A172 (cell line): Measurements from ENCODE around the gene KLF13. TPM values are rescaled to one million over a fixed set of nuclear protein-coding genes. Genes with fewer than 3 reads are reported as not detected.
A peak's percentile ranks its signal among the peaks of the same experiment; 100 is the strongest.

Experiments used
- DNase-seq: peaks from one replicate; pipeline ENCODE4 v3.0.0-alpha.2; 2015; ENCODE audit warnings: low spot score
- total RNA-seq: library from RNA; depleted of rRNA; stranded (reverse); fragments of >200 nt; shearing (Covaris generic); gene quantifications from 2 replicates; pipeline ENCODE4 v1.2.3, GENCODE V29; 2014; rRNA removed

KLF13 gene
- total RNA-seq, result 19.6 and 27.9 TPM in 2 replicates

DNA sequence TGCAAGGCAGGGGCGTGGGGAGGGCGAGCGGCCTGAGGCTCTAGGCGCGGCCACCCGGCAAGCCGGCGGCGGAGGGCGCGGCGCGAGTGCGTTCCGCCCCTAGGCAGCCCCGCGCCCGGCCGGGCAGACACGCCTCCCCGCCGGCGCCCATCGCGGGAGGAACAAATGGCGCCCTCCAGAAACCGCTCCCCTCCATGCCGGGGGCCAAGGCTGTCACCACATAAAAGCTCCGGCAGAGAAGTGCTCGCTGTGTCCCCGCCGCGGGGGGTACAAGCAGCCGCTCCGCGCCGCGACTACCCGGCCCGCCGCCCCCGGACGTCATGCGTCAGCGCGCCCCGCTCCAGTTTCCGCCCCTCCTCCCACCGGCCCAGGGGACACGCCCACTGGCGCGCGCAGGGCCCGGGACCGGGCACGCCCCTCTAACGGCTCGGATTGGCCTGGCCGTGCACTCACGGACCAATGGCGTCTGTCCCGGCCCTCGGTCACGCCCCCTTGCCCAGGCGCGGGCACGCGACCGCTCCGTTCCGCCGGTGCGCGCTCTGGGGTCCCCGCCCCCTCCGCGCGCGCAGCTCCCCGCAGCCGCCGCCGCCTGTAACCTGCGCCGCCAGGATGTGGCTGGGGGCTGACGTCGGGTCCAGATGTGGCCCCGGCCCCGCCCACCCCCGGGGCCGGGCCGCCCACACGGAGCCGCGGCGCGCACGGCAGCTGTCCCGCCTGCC, at the start of gene KLF13:
Gene KLF13, plus strand, starts transcription at position 680 of the 719 bp plus-strand sequence. CDS start 378 bp downstream, outside the sequence.
- peak; percentile 85 for DNase-seq

DNA sequence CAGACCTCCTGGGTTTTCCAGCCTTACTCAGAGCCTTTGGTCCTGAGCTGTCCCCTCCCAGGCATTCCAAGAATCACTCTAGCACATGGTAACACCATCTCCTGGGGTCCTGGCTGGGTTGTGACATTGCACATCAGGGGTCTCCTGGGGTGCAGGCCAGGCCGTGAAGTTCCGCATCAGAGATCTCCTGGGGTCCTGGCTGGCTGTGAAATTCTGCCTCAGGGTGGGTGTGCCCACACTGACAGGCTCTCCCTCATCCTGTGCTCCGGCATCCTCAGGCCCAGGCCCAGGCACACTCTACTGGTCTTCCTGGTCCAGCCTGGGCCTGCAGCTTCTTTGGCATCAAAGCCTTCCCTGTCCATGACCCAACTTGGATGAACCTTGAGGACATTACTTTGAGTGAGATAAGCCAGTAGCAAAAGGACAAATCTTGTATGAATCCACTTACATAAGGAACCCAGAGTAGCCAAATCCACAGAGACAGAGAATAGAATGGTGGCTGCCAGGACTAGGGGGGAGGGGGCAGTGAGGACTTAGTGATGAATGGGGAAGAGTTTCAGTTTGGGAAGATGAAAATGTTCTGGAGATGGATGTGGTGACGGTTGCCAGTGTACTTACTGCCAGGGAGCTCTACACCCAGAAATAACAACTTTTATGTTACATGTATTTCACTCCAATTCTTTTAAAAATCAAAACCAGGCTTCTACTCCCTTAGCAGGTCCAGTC, 49.1 kb upstream of the KLF13 start:
- DNase-seq, result no peak

DNA sequence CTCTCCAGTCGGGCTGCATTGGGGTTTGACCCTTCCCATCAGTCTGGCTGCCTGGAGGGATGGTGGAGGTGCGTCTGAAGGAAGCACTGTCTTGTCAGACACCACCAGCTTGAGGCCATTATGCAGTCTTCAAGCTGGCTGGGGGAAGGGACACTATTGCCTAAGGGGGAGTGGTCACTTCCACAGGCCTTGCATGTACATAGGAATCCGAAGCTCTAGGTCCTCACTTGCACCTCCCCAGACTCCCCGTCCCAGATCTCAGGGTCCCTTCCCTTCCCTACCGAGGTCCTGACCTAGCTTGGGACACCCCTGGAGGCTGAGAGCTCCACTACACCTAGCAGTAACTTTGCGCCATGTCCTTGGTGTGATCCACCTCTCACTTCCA, 48.6 kb upstream of the KLF13 start:
- DNase-seq, result no peak

DNA sequence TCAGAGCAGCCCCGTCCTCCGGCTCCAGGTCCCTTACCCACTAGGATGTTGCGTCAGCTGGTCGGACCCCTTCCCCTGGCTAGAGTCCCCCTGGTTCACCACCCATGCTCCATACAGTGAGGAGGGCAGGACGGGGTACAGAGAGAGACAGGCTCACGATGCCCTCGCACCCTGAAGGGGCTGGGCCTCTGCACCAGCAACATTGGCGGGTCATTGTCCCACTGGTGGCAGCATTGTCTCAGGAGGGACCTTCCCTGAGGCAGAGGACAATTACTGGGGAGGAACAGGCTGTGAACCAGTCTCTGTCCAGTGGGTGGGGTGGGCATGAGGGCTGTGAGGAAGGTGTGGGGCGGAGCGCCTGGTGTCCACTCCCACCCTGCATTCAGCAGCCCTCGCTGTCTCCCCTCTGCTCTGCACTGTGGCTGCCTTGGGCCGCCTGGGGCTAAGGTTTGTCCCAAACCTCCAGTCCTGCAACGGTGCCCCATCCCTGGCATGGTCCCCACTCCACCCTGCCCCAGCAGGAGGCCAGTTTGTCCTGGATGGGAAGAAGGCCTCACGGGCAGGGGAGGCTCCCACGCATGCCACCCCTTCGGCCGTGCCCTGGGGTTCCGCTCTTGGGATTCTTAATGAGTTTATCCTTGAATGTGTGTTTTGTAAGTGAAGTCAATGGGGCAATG, 48.0 kb upstream of the KLF13 start:
- DNase-seq, result no peak

DNA sequence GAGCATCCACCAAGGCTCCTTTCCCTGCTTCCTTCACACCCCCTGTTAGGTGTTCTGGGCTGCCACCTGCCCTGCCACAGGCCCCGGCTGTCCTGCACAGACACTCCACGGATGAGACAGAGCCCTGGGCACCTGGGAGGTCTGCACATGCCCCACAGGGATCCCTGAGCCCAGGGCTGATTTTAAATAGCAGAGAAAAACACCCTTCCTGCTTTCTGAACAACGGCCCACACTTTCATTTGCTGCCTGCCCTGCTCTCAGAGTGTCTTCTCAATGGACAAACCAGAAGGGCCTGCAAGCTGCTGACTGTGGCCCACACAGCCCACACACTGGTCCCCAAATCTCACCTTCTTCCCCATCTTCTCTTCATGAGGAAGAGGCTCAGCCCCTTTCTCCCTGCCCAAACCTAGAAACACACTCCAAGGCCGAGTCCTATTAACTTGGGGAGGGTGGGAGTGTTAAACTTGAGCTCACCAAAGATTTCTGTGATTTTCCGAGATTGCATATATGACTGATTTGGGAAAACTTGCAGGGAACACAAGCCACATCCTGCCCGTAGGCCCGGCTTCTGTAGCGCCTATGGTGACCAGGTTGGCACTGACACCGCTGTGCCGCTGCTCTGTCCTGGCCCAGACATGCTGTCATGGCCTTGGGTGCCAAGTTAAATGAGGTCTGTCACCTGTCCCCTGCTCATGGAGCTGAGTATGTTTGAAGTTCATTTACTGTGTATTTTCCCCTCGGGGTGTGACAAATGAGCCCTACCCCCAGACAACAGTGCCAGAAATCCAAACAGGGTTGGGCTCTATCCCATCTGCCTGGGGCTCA, 47.2 kb upstream of the KLF13 start:
- DNase-seq, result no peak

DNA sequence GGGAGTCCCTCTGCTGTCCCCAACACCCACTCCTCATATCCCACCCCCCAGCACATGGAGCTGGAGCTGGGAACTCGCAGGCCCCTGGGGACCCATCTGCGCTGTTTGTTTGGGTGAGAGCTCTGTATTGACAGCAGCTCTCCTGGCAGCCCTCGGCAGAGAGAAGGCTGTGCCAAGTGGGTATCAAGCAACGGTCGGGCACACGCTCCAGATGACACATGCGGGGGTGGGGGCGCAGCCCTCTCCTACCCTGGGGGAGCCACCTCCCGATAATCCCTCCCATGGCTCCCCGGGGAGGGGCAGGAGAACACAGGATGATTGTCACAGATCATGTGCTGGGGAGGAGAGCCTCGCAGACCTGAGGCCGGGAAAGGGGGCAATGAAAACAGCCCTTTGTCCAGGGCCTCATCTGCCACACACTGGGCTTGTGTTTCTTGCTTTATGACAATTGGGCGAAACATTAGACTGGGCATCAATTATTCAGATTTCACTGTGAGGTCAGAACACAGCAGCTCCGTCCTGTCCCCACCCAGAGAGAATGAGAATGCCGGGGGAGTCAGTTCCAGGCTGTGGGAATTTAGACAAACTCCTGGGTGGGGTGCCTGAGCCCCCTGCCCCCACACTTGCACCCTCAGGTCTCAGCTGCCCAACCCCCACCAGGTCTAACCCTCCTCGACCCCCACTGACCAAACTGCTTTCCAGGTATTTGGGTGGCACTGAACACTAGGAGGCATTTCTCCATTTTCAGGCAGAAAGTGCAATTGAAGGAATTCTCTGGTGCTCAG, 46.4 kb upstream of the KLF13 start:
- DNase-seq, result no peak

DNA sequence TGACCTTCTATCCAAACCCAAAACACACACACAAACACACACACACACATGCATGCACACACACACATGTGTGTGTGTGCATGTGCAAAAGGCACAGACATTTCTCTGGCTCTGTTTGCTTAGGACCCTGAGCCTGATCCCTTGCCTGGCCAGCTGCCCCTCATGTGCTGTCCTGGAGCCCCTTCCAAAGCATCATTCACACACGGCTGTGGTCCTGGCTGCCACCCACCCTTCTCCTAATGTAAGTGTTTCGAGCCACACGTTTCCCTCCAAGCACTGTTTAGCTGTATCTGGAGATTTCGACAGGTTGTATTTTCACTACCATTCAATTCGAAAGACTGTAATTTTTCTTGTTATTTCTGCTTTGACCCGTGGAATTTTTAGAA, 45.8 kb upstream of the KLF13 start:
- DNase-seq, result no peak

DNA sequence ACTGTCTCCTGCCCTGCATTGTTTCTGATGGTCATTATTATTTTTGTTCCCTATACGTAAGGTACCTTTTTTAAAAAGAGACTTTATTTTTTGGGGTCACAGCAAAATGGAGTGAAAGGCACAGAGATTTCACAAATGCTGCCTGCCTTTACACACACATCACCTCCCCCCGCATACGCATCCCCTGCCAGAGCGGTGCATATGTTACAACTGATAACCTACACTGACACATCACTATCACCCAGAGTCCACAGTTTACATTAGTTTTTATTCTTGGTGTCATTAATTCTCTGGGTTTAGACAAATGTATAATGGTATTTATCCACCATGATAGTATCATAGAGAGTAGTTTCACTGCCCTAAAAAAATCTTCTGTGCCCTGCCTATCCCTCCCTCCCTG, 43.6 kb upstream of the KLF13 start:
- DNase-seq, result no peak

DNA sequence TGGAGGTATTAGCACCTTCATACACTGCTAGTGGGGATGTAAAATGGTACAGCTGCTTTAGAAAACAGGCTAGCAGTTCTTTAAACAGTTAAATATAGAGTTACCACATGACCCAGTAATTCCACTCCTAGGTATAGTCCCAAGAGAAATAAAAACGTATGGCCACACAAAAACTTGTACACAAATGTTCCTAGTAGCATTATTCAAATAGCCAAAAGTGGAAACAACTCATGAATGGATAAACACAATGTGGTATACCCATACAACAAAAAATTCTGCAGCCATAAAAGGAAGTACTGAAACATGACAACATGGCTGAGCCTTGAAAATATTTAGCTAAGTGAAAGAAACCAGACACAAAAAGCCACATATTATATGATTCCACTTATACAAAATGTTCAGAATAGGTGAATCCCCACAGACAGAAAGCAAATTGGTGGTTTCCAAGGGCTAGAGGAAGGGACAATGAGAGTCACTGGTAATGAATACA, 40.8 kb upstream of the KLF13 start:
- no peak for DNase-seq

DNA sequence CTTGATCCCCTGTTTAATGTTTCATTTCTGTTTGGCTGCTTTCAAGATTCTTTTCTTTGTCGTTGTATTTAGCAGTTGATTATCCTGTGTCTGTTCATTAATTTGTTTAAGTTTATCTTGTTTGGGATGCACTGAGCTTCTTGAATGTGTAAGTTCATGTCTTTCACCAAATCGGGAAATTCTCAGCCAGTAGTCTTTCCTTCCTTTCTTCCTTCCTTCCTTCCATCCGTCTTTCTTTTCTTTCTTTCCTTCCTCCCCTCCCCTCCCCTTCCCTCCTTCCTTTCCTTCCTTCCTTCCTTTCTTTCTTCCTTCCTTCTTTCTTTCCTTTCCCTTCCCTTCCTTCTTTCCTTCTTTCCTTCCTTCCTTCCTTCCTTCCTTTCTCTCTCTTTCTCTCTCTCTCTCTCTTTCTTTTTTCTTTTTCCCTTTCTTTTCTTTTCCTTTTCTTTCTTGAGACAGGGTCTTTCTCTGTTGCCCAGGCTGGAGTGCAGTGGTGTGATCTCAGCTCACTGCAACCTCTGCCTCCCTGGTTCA, 35.5 kb upstream of the KLF13 start:
- DNase-seq, result no peak

DNA sequence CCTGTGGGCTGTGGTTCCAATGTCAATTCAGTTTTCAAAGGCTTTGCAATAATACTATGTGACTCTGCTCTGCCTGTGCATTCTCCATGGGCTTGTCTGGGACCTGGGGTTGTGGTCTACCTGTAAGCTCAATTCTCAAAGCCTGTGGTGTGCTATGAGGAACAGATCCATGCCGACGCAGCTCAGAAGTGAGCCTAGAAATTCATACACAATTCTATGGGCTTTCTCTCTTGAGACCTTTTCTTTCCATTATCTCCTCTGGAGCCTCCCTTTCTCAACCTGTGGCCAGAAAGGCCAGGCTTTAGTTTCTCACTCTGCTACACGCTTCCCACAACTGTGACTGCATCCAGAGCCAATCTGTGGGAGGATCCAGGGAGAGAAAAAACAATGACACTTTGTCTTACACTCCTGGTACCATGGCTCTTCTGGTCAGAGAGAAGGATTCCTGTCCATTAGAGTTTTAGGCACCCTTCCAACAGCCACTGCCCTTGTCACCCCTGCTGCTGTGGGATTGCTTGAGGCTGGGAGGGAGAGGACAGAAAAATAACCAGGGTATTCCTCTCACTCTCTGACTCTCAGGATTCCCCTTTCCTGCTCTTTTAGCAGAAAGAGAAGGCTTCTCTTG, 34.1 kb upstream of the KLF13 start:
- DNase-seq, result no peak

DNA sequence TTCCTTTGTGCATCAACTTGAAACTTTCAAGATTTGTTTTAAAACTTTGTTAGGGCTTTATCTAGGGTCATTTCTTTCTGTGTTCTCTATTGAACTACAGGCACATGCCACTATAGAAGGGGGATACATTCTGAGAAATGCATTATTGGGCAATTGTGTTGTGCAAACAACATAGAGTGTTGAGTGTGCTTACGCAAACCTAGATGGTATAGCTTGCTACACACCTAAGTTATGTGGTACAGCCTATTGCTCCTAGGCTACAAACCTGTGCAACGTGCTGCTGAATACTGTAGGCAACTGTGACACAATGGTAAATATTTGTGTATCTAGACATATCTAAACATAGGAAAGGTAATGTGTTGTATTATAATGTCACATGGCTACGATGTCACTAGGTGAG, 33.0 kb upstream of the KLF13 start:
- DNase-seq, result no peak

DNA sequence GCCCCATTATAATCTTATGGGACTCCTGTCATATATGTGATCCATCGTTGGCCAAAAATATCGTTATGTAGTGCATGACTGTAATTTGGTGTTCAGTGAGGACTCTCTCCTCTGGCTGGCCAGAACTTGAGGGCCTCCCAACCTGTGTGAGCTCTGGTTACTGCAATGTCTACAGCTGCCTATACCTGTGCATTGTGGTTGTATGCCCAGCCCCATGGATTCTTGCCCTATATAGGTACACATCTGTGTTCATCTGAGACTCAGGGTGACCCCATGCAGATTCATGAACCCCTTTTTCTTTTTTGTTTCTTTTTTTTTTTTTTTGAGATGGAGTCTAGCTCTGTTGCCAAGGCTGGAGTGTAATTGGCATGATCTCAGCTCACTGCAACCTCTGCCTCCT, 32.6 kb upstream of the KLF13 start:
- DNase-seq, result no peak

DNA sequence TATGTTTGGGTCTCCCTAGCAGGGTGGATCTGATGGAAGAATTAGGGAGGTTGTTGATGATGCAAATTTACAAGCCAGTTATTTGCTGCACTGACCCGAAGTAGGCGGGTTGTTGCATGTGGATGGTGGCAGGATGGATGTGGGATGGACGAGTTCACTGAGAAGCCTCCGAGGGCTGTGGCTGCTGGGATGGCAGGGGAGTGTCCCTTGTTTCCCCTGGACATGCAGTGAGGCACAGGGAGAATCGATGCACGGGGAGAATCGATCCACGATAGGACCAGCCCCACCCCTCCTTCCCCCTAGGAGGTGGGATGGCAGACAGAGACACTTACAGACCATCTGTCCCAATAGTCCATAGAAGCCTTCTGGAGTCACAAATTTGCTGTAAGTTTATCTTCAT, 31.0 kb upstream of the KLF13 start:
- DNase-seq, result no peak

DNA sequence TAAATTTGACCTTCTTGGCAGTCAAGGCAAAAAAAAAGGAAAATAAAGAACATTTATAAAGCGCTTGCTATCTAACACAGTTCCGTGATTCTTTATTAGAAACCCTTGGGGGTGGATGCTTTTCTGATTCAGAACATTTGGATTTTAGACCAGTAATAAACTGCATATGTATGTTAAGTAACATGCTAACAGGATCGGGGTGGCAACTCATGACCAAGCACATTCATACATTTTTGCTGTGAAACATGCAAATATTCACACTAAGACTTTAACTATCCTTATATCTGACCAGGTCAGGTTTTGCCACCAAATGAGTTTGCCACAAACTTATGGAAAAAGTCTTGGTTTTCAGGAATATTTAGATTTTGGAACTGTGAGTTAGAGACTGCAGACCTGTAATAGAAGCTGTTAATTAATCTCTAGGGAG, 30.4 kb upstream of the KLF13 start:
- DNase-seq, result no peak

DNA sequence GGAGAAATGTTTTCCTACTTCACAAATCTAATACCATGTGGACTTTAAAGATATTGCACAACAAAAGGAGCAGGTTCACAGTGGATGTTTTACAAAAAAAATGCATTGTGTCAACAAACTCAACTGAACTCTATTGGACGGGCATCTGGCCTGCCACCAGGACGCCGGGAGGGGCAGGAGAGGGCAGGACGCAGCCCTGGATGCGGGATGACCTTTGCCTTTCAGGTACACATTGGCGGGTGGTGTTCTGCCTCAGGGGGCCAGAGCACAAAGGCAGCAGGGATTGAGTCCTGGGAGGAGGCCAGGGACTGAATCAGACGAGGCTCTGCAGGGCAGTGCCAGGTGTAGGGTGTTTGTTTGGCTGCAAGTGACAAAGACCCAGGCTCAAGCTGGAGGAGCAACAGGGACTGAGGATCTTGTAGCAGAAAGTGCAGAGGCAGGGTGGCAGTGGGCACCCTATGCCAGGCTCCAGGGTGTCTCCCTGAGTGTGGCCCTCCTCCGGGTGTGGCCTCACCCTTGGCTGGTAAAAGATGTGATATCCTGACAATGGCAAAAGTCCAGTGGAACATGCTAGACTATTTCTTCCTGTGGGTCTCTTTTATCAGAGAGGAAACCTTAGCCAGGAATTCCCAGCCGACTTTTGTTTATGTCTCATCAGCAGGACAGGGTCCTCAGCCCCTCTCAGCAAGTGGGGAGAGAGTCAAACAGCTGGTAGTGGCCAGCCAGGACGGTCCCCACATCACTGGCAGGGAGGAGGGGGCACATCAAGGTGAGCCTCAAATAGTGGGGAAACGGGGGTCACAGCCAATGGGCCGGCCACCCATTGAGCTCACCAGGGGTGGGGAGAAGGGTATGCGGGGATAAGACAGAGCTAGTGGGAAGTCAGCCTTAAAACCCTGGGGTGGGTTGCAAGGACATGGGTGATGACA, 29.7 kb upstream of the KLF13 start:
- no peak for DNase-seq

DNA sequence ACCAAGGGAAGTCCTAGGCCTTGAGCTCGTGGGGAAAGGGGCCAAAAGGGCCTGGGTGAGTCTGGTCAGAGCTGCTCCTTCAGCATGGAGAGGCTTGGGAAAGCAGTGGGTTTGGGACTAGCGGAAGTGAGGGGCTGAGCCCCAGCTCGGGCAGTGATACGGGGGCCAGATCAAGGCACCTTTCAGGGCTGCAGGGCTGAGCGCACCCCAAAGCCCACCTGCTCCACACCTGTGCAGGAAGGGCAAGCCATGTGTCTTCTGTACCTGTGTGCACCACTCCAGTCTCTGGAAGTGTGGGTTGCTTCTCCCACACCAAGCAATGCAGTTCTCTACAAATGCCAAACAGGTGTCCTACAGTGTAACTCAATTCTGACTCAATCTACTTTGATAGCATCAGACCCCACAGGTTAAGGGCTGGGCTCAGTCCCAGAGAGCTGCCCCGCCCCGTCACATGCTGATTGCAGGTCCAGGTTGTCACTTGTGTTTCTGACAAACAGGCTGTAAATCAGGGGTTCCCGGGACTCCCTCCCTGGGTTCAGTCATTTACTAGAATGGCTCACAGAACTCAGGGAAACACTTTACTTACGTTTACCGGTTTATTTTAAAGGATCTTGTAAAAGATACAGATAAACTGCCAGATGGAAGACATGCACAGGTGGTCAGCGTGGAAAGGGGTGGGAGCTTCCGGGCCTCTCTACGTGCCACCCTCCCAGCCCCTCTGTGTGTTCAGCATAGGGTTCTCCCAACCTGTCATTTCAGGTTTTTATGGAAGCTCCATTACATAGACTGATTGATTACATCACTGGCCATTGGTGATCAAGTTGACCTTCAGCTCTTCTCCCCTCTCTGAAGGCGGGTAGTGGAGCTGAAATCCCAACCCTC, 28.8 kb upstream of the KLF13 start:
- no peak for DNase-seq

DNA sequence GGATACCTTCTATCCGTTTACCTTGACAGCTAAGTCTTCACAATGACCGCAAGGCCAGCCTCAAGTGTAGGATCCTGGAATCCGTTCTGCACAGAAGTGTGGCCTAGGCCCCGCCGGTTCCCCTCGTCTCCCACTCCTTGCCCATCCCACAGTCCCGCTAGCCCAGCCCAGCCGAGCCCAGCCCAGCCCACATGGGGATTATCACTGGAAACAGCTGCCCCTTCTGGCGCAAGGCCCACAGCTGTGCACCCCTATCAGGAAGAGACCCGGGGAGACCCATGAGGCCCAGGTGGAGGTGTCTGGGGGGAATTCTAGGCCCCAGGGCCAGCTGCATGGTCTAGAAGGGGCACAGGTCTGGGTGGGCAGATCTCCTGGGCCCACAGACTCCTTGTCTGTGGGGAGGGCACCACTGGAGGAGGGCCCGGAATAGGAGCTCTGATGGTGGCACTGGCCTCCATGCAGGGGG, 27.9 kb upstream of the KLF13 start:
- DNase-seq, result no peak
